Body of pancreas (tissue), 4 donors: ENCODE measurements around the gene KCTD10.

Experiments
- POLR2A ChIP-seq, 3 donors: fragments of 450-650 bp; IDR thresholded peaks; one replicate each; pipeline ENCODE4 v1.6.1; 2016; ENCODE audit warnings: antibody characterized with exemption in 3 of 3, mild to moderate bottlenecking in 2 of 3
- TF ChIP-seq, protein P1 (sequence below), 7 experiments: fragments of 450-650 bp in 4 of 7; fragments of 200-600 bp in 3 of 7; sonication (generic) in 3 of 7; IDR thresholded peaks; one replicate each; pipeline ENCODE4 v1.5.1; 2016 to 2019; ENCODE audit warnings: antibody characterized with exemption in 7 of 7

DNA sequence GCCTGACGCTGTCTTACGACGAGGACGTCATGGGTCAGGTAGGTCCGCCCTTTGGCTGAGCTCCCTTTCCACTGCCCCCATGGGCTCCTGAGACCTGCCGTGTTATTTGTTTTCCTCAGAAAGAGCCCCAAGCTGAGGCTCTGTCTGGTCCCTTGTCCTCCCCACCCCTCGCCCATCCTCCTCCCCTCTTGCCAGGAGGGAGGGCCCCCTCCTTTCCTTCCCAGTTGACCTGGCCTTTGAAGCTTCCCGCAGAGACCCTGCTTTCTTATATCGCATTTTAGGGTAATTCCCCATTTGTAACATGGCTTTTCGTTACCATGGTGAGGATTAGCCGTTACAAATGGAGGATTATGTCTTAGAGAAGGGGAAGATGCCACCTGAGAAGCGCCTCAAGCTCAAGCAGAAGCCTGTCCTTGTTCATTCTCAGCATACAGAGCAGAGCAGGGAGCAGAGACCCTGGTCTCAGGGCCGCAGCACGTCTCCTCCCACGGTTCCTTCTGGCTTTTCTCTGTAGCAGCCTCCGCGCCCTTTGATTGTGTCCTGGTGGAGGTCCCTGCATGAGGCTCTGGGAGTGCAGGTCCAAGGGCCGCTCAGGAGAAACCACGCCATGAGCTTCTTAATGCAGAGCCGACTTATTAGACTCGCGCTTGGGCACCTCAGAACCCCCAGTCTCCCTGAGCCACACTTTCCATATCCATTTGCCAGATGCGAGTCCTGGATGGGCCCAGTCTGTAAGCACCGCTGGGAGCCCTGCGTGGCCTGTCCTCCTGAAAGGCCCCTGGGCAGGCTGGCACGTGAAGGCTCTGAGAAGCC, 47.6 kb upstream of the KCTD10 start:
- TF ChIP-seq, protein P1, sequence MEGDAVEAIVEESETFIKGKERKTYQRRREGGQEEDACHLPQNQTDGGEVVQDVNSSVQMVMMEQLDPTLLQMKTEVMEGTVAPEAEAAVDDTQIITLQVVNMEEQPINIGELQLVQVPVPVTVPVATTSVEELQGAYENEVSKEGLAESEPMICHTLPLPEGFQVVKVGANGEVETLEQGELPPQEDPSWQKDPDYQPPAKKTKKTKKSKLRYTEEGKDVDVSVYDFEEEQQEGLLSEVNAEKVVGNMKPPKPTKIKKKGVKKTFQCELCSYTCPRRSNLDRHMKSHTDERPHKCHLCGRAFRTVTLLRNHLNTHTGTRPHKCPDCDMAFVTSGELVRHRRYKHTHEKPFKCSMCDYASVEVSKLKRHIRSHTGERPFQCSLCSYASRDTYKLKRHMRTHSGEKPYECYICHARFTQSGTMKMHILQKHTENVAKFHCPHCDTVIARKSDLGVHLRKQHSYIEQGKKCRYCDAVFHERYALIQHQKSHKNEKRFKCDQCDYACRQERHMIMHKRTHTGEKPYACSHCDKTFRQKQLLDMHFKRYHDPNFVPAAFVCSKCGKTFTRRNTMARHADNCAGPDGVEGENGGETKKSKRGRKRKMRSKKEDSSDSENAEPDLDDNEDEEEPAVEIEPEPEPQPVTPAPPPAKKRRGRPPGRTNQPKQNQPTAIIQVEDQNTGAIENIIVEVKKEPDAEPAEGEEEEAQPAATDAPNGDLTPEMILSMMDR (IDR thresholded peaks at IDR 0.05) = no peak
- TF ChIP-seq POLR2A (IDR thresholded peaks at IDR 0.05) = no peak
